Activated CD4-positive, alpha-beta T cell treated with anti-CD3 and anti-CD28 coated beads for 4 hours (primary cell): ENCODE results near the gene HAGH.
A peak's percentile ranks its signal among the peaks of the same experiment; 100 is the strongest.

ENCODE experiments used
- DNase-seq, 2 donors: peaks; one replicate each; pipeline ENCODE4 v3.0.0-alpha.2; 2020

The HAGH gene

DNA sequence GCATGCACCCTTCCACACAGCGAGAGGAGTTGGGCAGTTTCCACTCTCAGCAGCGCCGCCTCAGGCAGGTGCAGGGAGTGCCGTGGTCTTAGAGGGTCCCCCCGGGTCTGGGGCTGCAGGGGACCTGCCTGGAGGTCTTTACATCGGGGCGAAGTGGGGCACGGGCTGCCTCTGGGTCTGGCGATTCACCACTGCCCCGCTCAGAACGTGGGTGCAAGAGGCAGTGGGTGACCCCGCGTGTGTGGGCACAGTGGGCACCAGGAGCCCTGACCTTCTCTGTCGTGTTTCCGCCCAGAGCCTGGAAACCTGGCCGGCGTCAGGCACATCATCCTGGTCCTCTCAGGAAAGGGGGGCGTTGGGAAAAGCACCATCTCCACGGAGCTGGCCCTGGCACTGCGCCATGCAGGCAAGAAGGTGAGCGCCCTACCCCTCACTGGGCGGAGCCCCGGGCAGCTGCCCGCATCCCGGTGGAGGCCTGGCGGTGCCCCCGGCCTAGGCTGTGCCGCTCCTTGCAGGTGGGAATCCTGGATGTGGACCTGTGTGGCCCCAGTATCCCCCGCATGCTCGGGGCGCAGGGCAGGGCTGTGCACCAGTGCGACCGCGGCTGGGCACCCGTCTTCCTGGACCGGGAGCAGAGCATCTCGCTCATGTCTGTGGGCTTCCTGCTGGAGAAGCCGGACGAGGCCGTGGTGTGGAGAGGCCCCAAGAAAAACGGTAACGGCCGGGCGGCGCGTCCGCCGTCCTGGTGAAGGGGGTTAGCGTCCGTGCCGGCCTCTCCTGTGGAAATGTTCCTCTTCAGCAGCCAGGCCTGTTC is 40.2 kb downstream of the HAGH start:
- DNase-seq: no peak

DNA sequence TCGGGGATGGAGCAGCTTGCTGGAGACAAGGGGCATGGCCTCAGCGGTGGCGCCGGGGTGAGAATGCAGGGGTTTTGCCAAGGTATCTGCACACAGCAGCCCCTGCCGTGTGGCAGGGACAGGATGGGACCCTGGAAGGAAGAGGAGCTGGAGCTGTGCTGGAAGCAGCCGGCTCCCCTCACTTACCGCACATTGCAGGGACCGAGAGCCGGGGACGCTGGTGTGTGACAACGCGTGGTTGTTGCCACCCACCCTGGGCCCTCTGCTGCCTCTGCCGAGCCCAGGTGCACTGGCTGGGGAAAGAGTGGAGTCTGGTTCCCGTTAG is 40.8 kb downstream of the HAGH start:
- no peak for DNase-seq

DNA sequence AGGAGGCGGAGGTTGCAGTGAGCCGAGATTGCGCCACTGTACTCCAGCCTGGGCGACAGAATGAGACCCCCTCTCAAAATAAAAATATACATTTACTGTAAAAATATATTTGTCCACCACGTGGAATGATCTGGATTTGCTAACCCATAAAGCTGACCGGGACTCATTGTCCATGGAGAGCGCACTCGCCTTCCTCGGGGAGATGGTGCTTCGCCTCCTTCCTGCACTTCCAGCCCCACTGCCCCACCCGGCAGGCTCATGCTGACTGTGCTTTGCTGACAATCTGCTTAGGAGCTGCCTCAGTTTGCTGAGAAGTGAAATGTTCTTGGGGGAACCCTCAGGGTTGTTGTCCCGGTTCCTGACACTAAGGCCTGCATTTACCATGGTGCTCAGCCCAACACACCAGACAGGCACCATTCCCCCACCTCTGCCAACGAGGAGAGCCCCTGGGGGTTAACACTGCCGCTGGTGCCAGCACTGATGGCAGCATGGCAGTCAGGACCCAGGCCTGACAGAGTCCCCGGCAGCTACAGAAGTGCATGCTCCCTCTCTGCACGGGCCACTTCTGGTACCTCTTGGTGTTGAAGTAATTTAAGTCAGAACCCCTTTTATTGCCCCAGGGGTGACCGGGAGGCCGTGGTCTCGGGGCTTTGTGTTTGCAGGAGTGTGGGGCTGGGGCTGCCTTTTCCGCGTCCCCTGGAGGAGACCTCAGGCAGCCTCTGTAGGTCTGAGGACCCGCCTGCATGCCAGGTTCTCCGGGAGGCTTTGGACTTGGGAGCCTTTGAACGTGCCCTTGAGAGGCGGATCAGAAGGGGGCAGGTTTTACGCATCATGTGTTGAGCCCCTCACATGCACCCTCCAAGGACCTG is 41.4 kb downstream of the HAGH start:
- DNase-seq: peak in 1 of 2 donors; percentile 1

DNA sequence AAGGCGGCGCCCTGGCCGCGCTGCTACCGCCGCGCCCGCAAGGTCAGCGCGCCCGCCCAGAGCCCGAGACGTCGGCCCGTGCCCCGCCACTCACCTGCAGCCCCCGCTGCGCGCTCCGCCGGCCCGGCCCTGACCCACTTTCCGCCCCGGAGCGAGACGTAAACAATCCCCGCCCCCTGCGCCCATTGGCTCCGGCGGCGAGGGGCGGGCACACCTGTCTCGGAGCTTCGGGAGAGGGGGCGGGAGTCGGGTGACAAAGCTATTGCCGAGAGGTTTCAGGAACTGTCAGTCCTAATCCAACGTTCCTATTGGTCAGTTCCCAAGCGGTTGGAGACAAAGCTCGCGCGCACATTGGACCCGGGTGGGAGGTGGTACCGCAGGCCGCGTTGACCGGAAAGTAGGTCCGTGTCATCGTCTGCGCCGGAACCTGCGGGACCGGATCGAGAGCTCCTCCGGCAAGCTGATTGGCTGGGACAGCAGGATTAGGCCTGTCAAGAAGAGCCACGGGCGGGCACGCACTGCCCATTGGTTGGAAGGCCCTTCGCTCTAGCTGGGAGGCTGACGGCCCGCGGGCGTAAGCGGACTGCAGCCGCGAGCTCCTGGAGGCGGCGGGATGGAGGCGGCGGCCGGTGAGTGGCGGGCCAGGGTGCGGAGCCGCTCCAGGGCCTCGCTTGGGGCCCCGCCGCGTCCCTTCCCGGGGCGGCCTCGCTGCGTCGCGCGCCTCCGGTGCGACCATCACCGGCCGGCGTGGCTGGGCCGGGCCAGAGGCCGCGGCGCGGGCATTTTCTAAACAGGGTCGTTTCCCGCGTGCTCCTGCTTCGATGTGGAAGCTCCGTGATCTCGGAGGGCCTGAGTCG is 44.0 kb downstream of the HAGH start, which contains the start of the genes NUBP2 and SPSB3:
NUBP2 (plus strand) TSS at position 553 of the 857 bp plus-strand sequence; CDS start at position 614, 61 bp downstream.
SPSB3 (minus strand) TSS at position 164 of the 857 bp plus-strand sequence. CDS start 1,088 bp downstream, outside the sequence.
- DNase-seq: peak; percentile 92 to 97

DNA sequence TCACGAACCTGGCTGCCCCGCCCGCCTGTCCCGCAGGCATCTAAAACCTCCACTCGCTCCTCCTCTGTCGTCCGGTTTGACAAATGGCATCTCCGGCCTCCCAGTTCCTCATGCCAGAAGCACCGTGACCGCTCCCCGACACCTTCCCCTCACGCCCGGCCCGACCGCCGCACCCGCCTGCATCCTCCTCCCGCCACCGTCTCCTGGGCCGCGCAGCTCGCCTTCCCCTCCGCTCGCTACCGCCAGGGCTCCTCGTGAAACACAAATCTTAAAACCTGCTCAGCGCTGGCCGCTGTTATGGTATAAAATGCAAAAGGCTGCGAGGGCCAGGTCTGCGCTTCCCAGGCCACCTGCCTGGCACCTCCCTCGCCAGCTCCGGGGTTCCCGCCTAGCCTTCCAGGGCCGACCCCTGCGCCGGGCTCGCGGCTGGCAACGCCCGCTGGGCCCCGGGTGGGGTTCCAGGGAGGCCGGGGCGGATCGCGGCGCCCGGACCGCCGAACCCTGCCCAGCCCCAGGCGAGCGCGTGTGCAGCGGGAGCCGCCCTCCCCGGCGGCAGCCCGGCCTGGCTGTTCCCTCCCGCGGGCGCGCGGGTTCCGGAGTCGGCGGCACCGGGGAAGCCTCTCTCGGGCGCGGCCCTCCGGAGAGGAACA is 44.7 kb downstream of the HAGH start:
- no peak for DNase-seq

DNA sequence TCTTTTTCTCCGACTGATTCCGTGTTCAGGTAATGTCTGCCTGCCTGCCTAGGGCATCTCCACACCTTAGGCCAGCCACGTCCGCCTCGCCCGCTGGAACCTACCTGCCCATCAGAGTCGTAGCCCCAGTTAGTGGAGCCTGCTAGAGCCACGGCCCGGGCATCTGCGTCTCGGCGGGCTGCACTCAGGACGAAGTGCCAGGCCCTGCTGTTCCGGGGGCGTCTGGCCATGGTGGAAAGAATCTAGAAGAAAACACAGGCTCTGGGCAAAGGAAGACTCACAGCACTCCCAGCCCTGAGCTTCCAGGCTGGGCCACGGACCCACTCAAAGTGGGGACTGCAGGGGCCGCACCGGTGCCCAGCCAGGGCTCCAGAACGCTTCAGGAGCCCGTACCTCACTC is 45.4 kb downstream of the HAGH start:
- DNase-seq: no peak

DNA sequence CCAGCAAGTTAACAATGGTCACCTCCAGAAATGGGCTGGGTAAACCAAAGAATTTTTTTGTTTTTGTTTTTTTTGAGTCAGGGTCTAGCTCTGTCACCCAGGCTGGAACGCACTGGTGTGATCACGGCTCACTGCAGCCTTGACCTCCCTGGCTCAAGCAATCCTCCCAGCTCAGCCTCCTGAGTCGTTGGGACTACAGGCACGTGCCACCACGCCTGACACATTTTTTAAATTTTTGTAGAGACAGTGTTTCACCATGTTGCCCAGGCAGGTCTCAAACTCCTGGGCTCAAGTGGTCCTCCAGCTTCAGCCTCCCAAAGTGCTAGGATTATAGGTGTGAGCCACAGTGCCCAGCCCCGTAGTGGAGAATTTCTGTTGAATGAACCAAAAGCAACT is 46.0 kb downstream of the HAGH start:
- no peak for DNase-seq

DNA sequence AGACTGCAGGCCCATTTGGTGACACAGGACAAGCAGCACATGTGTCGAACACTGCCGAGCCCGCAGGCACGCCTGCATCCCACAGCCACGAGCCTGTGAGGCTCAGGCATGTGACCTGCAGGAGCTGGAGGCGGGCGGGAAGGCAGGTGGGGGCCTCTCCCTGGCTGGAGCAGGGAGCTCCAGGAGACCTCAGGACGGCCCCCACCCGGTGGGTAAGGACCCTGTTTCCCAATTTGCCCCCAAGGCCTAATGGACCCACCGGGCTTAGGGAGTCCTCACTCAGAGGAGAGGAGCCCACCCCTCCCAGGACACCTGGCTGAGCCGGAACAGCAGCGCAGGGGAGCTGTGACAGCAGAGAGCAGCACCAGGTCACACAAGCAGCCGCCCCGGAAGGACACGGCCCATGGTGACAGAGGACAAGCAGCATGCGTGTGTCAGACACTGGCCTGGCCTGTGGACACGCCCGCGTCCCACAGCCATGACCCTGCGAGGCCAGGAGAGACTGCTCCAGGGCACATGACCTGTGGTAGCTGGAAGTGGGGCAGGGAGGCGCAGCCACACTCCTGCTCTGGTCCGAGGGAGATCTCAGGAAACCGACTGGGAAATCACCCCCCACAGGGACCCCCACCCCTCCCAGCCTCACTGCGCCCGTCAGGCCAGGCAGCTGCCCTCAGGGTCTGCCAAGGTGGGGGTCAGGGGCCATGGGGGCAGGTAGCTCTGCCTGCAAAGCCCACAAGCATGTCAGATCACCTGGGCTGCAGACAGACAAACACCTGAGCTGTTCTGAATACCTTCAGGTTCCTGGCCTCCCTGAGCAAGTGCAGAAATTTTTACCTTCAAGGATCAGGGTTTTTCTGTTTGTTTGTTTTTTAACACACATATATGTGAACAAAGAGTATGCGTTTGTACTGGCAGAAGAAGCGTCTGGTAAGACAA is 46.6 kb downstream of the HAGH start:
- DNase-seq: no peak

DNA sequence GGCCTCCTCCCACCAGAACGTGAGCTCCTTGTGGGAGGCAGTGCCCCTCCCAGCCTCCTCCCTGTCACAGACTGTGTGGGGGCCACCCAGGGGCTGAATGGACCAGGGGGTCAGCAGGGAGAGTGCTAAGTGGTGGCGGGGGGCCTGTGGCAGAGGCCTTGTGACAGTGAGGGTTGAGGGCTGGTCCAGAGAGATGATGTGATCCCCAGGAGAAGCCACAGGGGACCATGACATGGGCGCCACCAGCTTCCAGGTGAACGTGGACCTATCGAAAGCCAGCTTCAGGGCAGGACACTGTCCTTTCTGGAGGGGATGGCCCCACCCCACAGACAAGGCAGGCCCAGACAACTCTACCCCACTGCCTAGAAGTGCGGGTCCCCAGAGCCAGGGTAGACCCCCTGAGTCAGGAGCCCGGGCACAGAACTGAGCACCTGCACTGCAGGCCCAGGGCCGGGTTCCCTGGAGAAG is 47.4 kb downstream of the HAGH start:
- no peak for DNase-seq

DNA sequence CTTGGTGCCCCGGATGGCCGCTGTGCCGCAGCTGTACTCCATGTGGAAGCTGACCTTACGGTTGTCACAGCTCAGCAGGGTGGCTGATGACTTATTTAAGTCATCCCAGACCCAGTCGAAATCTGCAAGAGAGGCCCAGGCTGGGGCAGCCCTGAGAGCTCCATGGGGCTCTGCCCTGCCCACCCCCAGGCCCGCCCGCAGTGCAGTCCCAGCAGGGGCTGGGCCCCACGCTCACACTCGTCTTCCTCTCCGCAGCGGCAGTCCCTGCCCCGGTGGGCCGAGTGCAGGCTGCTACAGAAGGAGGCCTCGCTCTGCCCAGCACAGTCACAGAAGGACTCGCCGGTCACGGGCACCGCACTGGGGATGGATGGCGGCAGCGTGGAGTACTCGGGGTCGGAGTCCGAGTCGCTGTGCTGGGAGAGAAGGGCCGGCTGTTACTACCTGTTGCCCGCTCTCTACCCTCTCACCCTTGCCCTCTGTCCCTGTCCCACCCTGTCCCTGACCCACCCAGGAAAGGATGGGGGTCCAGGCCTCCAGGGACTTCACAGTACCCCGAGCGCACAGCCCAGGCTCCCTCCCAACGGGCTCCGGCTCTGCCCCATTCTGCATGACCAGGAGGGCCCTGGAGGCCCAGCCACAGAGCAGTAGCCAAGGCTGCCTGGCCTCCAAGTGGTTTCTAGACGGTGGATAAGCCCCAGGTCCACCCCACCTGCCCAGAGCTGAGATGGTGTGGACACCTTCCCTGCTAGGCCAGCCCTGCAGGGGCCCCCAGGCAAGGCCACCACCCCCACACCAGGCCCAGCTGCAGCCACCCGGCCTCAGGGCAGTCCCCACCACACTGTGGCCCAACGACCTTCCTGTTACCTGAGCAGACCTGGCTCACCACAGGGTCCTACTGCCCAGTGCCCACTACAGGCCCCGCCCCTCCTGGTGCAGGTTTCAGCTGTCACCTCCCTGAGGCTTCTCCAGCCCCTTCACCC is 48.1 kb downstream of the HAGH start:
- no peak for DNase-seq

DNA sequence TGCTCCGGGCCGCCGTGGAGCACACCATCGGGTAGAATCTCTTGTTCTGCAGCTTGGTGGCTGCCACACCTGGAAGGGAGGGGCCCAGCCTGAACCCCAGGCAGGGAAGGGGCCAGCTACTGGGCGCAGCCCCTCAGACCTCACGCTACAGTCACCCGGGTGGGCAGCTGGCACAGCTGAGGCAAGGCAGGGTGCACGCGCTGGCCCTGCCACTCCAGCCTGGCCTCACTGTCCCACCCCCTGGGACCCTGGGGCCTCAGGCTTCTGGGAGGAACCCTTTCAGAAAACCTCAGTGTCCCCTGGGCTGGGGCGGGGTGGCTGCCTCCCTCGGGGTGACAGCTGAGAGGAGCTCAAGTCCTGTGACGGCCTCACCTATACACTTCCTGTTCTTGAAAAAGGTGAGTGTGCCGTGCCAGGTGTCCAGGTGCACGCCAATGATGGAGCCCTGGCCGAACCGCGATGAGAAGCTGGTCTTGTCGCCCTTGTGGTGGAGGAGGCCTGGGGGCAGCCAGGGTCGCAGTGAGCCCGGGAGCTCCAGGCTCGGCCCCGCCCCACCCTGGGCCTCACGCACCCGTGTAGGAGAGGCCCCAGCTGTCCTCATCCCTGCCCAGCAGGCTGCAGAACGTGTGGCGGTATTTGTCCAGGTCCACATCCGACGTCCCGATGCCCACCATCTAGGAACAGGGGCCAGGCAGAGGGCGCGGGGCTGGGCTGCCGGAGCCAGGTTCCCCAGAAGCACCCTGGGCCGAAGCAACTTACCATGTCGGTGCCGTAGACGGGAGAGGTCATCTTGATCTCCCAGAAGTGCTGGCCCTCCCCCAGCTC is 49.0 kb downstream of the HAGH start:
- DNase-seq: no peak

DNA sequence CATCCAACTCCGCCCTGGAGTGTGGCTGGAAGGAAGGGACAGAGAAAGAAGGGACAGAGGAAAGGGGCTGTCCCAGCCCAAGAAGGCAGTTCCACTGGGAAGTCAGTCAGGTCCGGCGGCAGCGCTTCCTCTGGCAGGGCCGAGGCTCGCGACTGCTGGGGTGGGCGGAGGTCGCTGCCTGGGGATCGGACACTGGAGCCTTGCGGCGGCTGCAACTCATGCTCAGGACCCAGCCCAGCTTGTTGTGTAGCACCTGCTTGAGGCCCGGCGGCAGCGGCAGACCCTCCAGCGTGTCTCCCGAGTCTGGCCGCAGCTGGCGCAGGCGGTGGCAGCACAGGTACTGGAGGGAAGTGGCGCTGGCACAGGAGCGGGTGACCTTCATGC is 49.6 kb downstream of the HAGH start:
- no peak for DNase-seq

DNA sequence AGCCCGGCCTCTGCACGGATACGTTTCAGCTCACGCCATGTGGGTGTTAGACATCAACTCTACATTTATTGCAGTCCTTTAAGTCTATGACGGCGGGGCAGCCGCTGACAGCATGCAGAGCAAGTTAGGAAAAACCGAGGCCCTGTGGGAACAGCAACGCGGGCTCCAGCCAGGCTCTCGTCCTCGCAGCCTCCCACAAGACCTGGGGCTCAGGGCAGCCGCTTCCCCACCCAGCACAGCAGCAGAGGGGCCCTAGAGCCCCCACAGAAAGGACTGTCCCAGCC is 50.0 kb downstream of the HAGH start:
- DNase-seq: no peak

DNA sequence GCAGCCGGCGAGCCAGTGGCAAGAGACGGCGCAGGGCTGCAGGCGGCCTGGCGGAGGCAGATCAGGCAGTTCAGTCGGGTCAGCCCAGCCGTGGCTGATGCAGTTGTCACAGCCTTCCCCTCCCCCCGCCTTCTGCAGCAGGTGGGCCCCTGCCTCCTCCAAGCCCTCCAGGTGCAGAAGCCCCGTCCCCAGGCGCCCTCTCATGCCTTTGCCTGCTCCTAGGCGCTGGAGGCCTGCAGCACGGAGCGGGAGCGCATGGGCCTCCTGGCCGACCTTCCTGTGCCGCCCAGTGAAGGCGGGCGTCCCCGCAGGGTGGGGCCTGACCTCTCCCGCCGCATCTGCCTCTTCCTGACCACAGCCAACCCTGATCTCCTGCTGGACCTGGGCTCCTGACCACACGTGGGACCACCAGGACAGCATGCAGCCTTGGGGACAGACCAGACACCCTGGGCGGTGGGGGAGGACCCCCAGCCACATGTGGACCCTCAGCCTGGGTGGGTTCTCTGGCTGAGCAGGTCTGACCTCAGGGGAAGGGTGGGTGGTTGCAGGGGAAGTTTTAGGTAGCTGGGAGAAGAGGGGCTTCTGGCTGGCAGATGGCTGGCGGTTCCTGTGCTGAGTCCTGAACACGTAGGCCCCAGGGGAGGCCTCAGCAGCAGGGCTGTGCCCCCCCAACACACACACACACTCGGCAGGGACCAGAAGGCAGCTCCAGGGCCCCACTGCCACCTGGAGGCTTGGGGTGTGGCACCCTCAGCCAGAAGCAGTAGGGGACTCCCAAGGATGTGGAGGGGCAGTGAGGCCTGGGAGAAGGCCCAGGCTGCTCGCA is 50.6 kb downstream of the HAGH start:
- DNase-seq: no peak

DNA sequence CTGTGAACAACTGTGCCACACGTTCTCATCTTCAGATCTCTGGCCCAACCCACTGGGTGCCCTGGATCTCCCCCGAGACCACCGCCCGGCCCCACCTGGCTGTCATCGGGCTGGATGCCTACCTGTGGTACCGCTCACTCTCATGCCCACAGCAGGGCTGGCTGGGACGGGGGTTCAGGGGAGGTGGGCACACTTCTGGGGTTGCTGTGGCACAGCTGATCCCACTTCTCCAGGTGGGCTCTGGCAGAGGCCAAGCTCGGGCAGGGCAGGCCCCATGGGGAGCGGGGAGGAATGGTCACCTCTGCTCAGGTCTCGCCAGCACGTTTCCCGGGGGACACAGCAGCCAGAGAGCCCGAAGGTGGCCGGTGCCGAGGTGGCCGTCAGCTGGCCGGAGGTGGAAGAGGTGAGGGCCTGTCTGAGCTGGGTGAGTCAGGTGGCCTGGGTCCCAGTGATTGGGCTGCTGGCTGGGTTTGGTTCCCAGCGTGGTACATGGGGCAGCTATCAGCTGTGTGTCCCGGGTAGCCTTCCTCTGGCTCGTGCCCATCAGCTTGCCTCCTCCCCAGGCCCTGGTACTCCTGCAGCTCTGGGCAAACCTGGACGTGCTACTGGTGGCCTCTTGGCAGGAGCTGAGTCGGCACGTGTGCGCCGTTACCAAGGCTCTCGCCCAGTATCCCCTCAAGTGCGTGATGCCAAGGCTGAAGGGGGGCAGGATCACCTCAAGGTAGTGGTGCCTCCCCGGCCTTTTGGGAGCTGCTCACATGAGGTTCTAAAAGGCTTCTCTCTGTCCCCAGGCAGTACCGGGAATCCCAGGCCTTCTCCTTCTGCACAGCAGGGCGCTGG is 51.4 kb downstream of the HAGH start:
- no peak for DNase-seq

DNA sequence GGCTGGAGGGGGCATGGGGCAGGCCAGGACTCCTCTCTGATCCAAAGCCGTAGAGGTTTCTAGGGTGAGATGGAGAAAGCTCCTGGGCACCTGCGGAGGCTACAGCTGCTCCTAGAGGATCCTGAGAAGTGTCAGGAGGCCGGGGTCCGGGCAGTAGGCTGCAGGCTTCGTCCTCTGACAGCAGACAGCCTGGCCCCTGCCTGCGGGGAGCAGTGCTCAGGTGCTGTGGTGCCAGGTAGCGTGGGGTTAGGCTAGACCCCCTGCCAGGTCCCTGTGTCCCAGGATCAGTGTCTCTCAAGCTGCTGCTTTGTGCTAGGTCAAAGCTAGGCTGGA is 52.2 kb downstream of the HAGH start:
- no peak for DNase-seq

DNA sequence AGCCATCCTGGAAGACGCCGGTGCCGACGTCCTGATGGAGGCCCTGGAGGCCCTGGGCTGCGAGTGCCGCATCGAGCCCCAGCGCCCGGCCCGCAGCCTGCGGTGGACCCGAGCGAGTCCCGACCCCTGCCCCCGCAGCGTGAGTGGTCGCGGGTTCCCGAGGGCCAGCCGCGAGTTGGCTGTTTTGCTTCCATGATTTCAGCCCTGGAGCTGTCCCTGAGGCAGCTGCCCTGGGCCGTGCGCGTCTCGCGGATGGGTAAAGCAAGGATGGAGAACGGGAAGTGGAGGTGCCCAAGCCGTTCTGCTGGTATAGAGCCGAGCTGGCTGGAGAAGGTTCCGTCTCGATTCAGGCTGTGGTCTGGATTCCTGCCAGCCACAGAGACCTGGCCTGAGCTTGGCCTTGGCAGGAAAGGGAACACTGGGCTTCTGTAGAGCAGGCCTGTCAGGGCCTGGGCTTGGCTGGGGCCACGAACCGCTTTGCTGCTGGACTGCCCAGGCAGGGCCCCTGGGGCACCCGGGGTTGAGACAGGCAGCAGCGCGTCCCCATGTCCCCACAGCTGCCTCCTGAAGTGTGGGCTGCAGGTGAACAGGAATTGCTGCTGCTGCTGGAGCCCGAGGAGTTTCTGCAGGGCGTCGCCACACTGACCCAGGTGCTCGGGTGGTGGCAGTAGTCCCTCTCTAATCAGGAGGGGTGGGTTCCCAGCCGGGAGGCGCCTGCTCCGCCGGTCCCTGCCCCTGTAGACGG is 52.8 kb downstream of the HAGH start:
- DNase-seq: no peak
